Mucosa of rectum (tissue), 2 donors: ENCODE data around the gene SECISBP2.
"Not testable (repeated sequence)": the region's sequence is repeated elsewhere in the genome, so short reads cannot be mapped to it uniquely, and the experiment has no call there.

Experiments
- H3K27ac ChIP-seq, 2 donors: one replicate each; pipeline ENCODE4 v1.7.0; 2013; ENCODE audit warnings: inconsistent platforms in 2 of 2, low read depth in 2 of 2, low read length in 2 of 2
- H3K27me3 ChIP-seq, 2 donors: one replicate each; pipeline ENCODE4 v1.7.0; 2013; ENCODE audit warnings: low read length in 2 of 2; ENCODE audit not compliant: control insufficient read depth in 2 of 2, insufficient read depth in 2 of 2
- H3K36me3 ChIP-seq, 2 donors: one replicate each; pipeline ENCODE4 v1.7.0; 2013; ENCODE audit warnings: low read length in 2 of 2; ENCODE audit not compliant: control insufficient read depth in 2 of 2, insufficient read depth in 2 of 2
- H3K4me1 ChIP-seq, 2 donors: one replicate each; pipeline ENCODE4 v1.7.0; 2013; ENCODE audit warnings: low read length in 2 of 2, mild to moderate bottlenecking in 1 of 2; ENCODE audit not compliant: control insufficient read depth in 2 of 2, insufficient read depth in 2 of 2
- H3K4me3 ChIP-seq, 2 donors: one replicate each; pipeline ENCODE4 v1.7.0; 2013; ENCODE audit warnings: low read length in 2 of 2
- H3K9ac ChIP-seq, 2 donors: one replicate each; pipeline ENCODE4 v1.7.0; 2013; ENCODE audit warnings: low read length in 2 of 2, low read depth in 1 of 2, mild to moderate bottlenecking in 1 of 2
- H3K9me3 ChIP-seq, 2 donors: one replicate each; pipeline ENCODE4 v1.7.0; 2013; ENCODE audit warnings: low read length in 2 of 2; ENCODE audit not compliant: control insufficient read depth in 2 of 2
- donor health status: healthy.
- donor health status: Normal muscosa, but diverticular disease.

Gene SECISBP2

DNA sequence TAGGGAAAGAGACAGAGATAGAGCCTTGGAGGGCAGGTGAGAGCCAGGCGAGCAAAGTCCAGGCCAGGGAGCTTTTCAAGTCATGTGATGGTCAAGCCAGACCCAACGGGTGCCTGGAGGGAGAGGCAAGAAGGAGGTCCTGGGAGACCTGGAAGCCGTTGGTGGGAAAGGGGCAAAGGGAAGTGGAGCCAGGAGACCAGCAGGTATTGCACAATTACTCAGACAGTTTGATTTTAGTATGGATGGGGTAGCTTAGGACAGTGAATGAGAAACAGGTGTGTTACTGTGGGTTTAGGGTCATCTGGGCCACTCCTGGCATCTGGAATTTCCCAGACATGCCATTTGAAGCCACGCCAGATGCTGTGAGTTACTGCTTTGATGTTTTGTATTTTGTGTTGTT is 5.1 kb downstream of the SECISBP2 start:
- Histone ChIP-seq H3K4me1 (peaks cover 8 to 9% of the 10 kb centered on the region in 2 donors), H3K9me3 (no peaks in the 10 kb centered on the region), H3K27me3 (no peaks in the 10 kb centered on the region), H3K4me3 (no peak overlapping the region), H3K27ac (no peak overlapping the region), H3K36me3 (peaks cover 17% of the 10 kb centered on the region in 2 donors), H3K9ac (no peak overlapping the region)

DNA sequence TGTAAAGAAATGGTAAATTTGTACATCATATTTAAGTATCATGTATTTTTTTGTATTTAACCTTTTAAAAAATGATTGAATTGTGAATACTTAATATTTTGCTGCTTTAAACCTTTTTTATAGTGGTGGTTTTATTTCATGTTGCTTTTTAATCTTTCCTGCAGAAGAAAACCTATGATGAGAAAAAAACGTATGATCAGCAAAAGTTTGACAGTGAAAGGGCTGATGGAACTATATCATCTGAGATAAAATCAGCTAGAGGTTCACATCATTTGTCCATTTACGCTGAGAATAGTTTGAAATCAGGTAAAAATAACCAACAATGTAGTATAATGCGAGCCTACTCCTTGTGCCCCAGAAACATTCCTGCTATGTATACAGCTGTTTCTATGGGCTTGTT is 7.4 kb downstream of the SECISBP2 start:
- H3K27ac ChIP-seq = no peak overlapping the region
- H3K4me3 ChIP-seq = no peak overlapping the region
- peaks cover 35 to 39% of the 10 kb centered on the region in 2 donors for H3K36me3 ChIP-seq
- H3K9me3 ChIP-seq = no peaks in the 10 kb centered on the region
- no peaks in the 10 kb centered on the region for H3K27me3 ChIP-seq
- no peaks in the 10 kb centered on the region for H3K4me1 ChIP-seq
- H3K9ac ChIP-seq = no peak overlapping the region

DNA sequence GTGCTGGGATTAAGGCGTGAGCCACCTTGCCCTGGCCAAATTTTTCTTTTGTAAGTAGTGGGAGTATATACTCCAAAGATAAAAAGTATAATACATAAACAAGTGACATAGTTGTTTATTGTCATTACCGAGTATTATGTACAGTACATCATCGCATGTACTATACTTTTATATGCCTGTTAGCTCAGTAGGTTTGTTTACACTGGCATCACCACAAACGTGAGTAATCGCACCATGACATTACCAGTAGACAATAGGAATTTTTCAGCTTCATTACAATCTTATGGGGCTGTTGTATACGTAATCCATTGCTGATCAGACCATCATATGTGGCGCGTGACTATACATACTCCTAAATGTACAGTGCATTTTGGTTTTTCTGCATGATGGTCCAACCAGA is 9.8 kb downstream of the SECISBP2 start:
- Histone ChIP-seq H3K27ac (no peak overlapping the region), H3K4me1 (no peaks in the 10 kb centered on the region), H3K9ac (no peak overlapping the region), H3K9me3 (no peaks in the 10 kb centered on the region), H3K36me3 (peaks cover 50 to 54% of the 10 kb centered on the region in 2 donors), H3K4me3 (no peak overlapping the region), H3K27me3 (no peaks in the 10 kb centered on the region)

DNA sequence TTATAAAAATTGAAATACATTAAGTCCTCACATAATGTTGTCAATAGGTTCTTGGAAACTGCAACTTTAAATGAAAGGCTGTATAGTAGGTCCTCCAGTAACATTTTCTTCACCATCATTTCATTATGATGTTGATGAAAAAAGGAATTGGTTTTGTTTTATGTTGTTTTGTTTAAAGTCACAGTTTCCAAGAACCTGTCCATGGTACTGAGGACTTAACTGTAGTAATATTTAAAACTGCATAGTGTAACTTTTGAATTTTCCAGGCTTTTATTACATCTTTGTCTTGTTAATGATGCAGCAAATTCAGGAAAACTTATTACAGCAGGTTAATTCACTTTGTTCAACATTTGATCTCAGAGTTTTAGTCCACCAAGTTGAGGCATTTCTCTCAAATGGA is 11.6 kb downstream of the SECISBP2 start:
- Histone ChIP-seq H3K9ac (no peak overlapping the region), H3K4me3 (no peak overlapping the region), H3K9me3 (no peaks in the 10 kb centered on the region), H3K27me3 (no peaks in the 10 kb centered on the region), H3K4me1 (no peaks in the 10 kb centered on the region), H3K27ac (no peak overlapping the region), H3K36me3 (peaks cover 66 to 71% of the 10 kb centered on the region in 2 donors)

DNA sequence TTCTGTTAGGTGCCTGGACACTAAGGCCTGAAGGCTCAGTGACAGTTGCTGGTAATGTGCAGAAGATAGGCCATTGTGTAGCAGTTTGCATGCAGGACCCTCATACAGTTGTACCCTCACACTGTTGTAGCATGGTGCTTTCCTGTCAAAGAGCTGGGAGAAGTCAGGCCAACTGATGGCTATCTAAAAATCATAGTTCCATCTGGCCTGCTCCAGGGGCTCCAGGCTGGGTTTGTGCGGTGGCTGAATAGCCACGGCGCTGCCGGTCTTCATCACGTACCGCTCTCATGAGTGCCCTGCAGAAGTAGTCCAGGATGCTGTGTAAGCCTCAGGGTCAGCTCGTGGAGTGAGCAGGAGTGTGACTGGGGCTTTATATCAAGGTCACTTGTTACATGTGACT is 12.2 kb downstream of the SECISBP2 start:
- H3K27me3 ChIP-seq = no peaks in the 10 kb centered on the region
- H3K9me3 ChIP-seq = no peaks in the 10 kb centered on the region
- H3K27ac ChIP-seq = no peak overlapping the region
- peaks cover 66 to 76% of the 10 kb centered on the region in 2 donors for H3K36me3 ChIP-seq
- no peak overlapping the region for H3K4me3 ChIP-seq
- no peaks in the 10 kb centered on the region for H3K4me1 ChIP-seq
- no peak overlapping the region for H3K9ac ChIP-seq

DNA sequence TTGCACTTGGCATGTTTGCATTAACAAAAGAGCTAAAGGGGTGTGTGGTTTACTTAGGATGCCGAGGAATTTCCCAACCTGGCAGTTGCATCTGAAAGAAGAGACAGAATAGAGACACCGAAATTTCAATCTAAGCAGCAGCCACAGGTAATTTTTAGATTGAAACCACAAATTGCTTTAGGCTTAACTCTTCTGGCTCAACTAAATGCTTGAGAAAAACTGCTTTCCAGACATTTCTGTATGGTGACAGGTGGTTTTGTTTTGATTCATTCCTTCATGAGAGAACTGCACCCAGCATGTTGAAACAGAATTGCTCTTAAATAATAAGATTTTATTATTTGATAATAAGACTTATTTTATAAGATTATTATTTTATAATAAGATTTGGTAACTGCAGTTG is 21.5 kb downstream of the SECISBP2 start:
- H3K9me3 ChIP-seq = no peaks in the 10 kb centered on the region
- peaks cover 48 to 62% of the 10 kb centered on the region in 2 donors for H3K36me3 ChIP-seq
- H3K27ac ChIP-seq = no peak overlapping the region
- H3K4me1 ChIP-seq = no peaks in the 10 kb centered on the region
- H3K9ac ChIP-seq = no peak overlapping the region
- H3K27me3 ChIP-seq = no peaks in the 10 kb centered on the region
- no peak overlapping the region for H3K4me3 ChIP-seq

DNA sequence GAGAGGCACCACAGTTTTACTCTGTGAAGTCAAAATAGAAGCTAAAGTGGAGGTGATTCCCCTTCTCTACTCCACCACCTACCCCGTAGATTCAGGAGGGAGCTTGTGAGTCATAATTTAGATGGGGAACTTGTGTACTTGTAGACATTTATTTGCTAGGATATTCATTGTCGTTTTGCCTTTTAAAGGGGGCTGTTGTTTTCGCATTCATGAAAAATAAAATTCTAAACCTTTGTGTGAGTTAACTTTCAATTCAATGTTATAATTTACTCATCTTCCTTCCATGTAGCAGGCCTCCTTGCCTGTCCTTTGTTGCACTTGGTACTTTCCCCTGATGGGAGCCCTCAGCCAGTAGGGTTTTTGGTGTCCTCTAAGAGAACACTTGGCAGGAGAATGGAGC is 22.0 kb downstream of the SECISBP2 start:
- Histone ChIP-seq H3K4me3 (no peak overlapping the region), H3K36me3 (peaks cover 53 to 63% of the 10 kb centered on the region in 2 donors)

DNA sequence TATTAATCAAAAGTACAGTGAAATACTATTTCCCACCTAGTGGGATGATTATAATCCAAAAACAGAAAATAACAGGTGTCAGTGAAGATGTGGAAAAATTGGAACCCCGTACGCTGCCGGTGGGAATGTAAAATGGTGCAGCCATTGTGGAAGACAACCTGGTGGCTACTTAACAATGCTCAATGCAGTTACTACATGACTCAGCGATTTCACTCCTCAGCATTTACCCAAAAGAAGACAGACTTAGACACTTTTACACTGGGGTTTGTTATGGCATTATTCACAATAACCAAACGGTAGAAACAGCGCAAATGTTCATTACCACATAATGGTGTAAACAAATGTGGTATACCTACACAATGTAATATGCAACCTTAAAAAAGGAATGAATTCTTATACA is 23.9 kb downstream of the SECISBP2 start:
- H3K9ac ChIP-seq = no peak overlapping the region
- H3K4me1 ChIP-seq = no peaks in the 10 kb centered on the region
- H3K9me3 ChIP-seq = no peaks in the 10 kb centered on the region
- H3K36me3 ChIP-seq = peaks cover 59 to 74% of the 10 kb centered on the region in 2 donors
- H3K27me3 ChIP-seq = no peaks in the 10 kb centered on the region
- H3K4me3 ChIP-seq = no peak overlapping the region
- no peak overlapping the region for H3K27ac ChIP-seq

More for the DNA sequence above, 22.0 kb downstream of the SECISBP2 start:
- H3K9me3 ChIP-seq = no peaks in the 10 kb centered on the region
- no peak overlapping the region for H3K9ac ChIP-seq
- no peaks in the 10 kb centered on the region for H3K4me1 ChIP-seq
- H3K27me3 ChIP-seq = no peaks in the 10 kb centered on the region
- no peak overlapping the region for H3K27ac ChIP-seq

DNA sequence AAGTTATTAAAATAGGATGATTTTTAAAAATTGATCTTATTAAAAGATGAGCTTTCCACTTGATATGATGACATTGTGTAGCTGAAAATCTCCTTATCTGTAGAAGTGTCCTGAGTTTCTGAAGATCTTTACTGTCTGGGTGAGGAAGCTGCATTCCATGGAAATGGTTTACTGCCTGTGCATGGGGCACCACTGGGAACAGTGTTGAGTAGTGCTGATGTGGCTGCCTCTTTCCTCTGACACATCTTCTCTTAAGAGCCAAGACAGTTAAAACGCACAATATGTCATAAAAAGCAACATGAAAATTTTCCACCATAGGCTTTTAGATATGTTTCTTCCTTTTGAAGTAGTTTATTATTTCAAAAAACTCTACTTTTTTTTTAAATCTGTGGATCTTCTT is 24.6 kb downstream of the SECISBP2 start:
- Histone ChIP-seq H3K36me3 (peaks cover 56 to 76% of the 10 kb centered on the region in 2 donors), H3K27me3 (no peaks in the 10 kb centered on the region), H3K4me3 (no peak overlapping the region), H3K9me3 (no peaks in the 10 kb centered on the region), H3K9ac (no peak overlapping the region), H3K27ac (no peak overlapping the region), H3K4me1 (no peaks in the 10 kb centered on the region)

DNA sequence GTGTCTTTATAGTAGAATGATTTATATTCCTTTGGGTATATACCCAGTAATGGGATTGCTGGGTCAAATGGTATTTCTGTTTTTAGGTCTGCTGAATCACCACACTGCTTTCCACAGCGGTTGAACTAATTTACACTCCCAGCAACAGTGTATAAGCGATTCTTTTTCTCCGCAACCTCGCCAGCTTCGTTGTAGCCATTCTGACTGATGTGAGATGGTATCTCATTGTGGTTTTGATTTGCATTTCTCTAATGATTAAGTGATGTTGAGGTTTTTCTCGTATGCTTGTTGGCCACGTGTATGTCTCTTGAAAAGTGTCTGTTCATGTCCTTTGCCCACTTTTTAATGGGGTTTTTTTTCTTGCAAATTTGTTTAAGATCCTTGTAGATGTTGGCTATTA is 25.5 kb downstream of the SECISBP2 start:
- H3K9ac ChIP-seq, H3K4me3 ChIP-seq, H3K27ac ChIP-seq, H3K27me3 ChIP-seq, H3K4me1 ChIP-seq, H3K9me3 ChIP-seq: not testable (repeated sequence)
- H3K36me3 ChIP-seq = peaks cover 63 to 80% of the 10 kb centered on the region in 2 donors

DNA sequence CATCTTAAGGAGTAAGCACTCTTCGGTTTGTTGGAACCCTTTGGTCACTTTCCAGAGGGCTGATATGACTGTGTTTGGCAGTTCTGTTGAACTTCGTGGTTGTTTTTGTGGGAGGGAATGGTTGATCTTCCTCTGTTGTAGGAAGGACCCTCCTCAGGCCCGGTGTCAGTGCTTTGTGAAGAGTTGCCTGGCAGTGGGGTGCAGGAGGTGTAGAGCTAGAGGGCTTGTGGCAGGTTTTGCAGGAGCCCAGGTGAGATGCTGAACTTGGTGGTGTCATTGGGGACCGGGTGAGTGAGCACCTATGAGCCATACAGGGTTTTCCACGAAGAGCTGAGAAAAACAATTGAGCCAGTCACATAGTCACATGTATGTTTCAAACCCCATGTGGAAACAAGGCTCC is 27.2 kb downstream of the SECISBP2 start:
- Histone ChIP-seq H3K27ac (no peak overlapping the region), H3K9ac (no peak overlapping the region), H3K27me3 (no peaks in the 10 kb centered on the region), H3K4me1 (no peaks in the 10 kb centered on the region), H3K4me3 (no peak overlapping the region), H3K9me3 (no peaks in the 10 kb centered on the region), H3K36me3 (peaks cover 66 to 83% of the 10 kb centered on the region in 2 donors)
